ENCODE results near the gene COPE.

- TF ChIP-seq CTCF (IDR thresholded peaks at IDR 0.05; ENCODE audit: low read depth, low read length): no peak
- no peak for TF ChIP-seq EZH2phosphoT487 (IDR thresholded peaks at IDR 0.05; ENCODE audit: low read depth)
Measured at GRCh38 chr19:18913466-18913865, 5.7 kb downstream of the COPE start.

All from OCI-LY3 (cell line).